ENCODE measurements around the gene HDAC9.

GRCh38 chr7:18770822-18771221 lies 275.3 kb downstream of the HDAC9 start:
- no peak for TF ChIP-seq ZBTB7A (CRISPR knock-in tag; IDR thresholded peaks at IDR 0.05)
- no peak for TF ChIP-seq ZBTB33 (CRISPR knock-in tag; IDR thresholded peaks at IDR 0.05)
